Liver (tissue), 9 donors: Measurements from ENCODE around the gene GPR68. TPM values are rescaled to one million over a fixed set of nuclear protein-coding genes. Genes with fewer than 3 reads are reported as not detected.
A peak's percentile ranks its signal among the peaks of the same experiment; 100 is the strongest.

Experiments
- DNase-seq: peaks from one replicate; pipeline ENCODE4 v3.0.0-alpha.2; 2017; ENCODE audit warnings: low spot score
- H3K27ac ChIP-seq, 2 donors: one replicate each; pipeline ENCODE4 v1.7.0; 2013; ENCODE audit warnings: inconsistent platforms in 2 of 2, low read length in 2 of 2, control low read depth in 1 of 2, low read depth in 1 of 2, mild to moderate bottlenecking in 1 of 2
- H3K27me3 ChIP-seq, 4 donors: one replicate each; pipeline versions ENCODE4 v1.6.1 to v1.7.0; 2013; ENCODE audit warnings: low read length in 3 of 4, inconsistent platforms in 1 of 4, mild to moderate bottlenecking in 1 of 4, moderate library complexity in 1 of 4; ENCODE audit not compliant: control insufficient read depth in 4 of 4, insufficient read depth in 4 of 4
- H3K36me3 ChIP-seq, 4 donors: one replicate each; pipeline versions ENCODE4 v1.6.1 to v1.7.0; 2013; ENCODE audit warnings: low read length in 3 of 4, mild to moderate bottlenecking in 3 of 4, low read depth in 1 of 4, moderate library complexity in 1 of 4; ENCODE audit not compliant: control insufficient read depth in 4 of 4, insufficient read depth in 3 of 4
- H3K4me1 ChIP-seq, 4 donors: one replicate each; pipeline versions ENCODE4 v1.6.1 to v1.7.0; 2013; ENCODE audit warnings: low read length in 3 of 4, mild to moderate bottlenecking in 3 of 4, moderate library complexity in 1 of 4; ENCODE audit not compliant: control insufficient read depth in 4 of 4, insufficient read depth in 4 of 4
- H3K4me3 ChIP-seq, 3 donors: one replicate each; pipeline versions ENCODE4 v1.6.1 to v1.7.0; 2013; ENCODE audit warnings: low read length in 3 of 3, control low read depth in 1 of 3, low read depth in 1 of 3, mild to moderate bottlenecking in 1 of 3
- H3K9ac ChIP-seq, 2 donors: one replicate each; pipeline ENCODE4 v1.7.0; 2013; ENCODE audit warnings: low read length in 2 of 2, mild to moderate bottlenecking in 2 of 2, moderate library complexity in 2 of 2, control low read depth in 1 of 2, low read depth in 1 of 2
- H3K9me3 ChIP-seq, 4 donors: one replicate each; pipeline versions ENCODE4 v1.6.1 to v1.7.0; 2013; ENCODE audit warnings: low read length in 3 of 4; ENCODE audit not compliant: control insufficient read depth in 4 of 4
- EGR1 ChIP-seq, 2 donors: IDR thresholded peaks; 2 replicates each; pipeline ENCODE4 v1.6.1; 2016 to 2018; ENCODE audit warnings: antibody characterized with exemption in 2 of 2, low read depth in 2 of 2
- GABPA ChIP-seq, 2 donors: IDR thresholded peaks in 1 of 2; conservative IDR thresholded peaks in 1 of 2; 2 replicates each; pipeline ENCODE4 v1.6.1; 2016; ENCODE audit warnings: antibody characterized with exemption in 2 of 2, mild to moderate bottlenecking in 1 of 2, moderate library complexity in 1 of 2
- HNF4A ChIP-seq, 2 donors: conservative IDR thresholded peaks; 2 replicates each; pipeline ENCODE4 v1.6.1; 2016; ENCODE audit warnings: antibody characterized with exemption in 2 of 2, mild to moderate bottlenecking in 2 of 2
- HNF4G ChIP-seq: IDR thresholded peaks from 2 replicates; pipeline ENCODE4 v1.6.1; 2016; ENCODE audit warnings: antibody characterized with exemption
- JUND ChIP-seq, 2 donors: IDR thresholded peaks; 2 replicates each; pipeline ENCODE4 v1.6.1; 2016; ENCODE audit warnings: antibody characterized with exemption in 2 of 2
- RAD21 ChIP-seq, 2 donors: IDR thresholded peaks; 2 replicates each; pipeline ENCODE4 v1.6.1; 2016; ENCODE audit warnings: antibody characterized with exemption in 2 of 2, mild to moderate bottlenecking in 2 of 2
- RXRA ChIP-seq, 2 donors: IDR thresholded peaks; 2 replicates each; pipeline ENCODE4 v1.6.1; 2017 to 2018; ENCODE audit warnings: antibody characterized with exemption in 2 of 2, mild to moderate bottlenecking in 1 of 2
- SP1 ChIP-seq: IDR thresholded peaks from 2 replicates; pipeline ENCODE4 v1.6.1; 2018; ENCODE audit warnings: antibody characterized with exemption, mild to moderate bottlenecking
- YY1 ChIP-seq: IDR thresholded peaks from 2 replicates; pipeline ENCODE4 v1.6.1; 2016; ENCODE audit warnings: antibody characterized with exemption, mild to moderate bottlenecking
- ZBTB33 ChIP-seq: IDR thresholded peaks from 2 replicates; pipeline ENCODE4 v1.6.1; 2016; ENCODE audit warnings: antibody characterized with exemption
- WGBS: extraction: QIAGEN DNeasy Blood & Tissue Kit; methylation state at CpG from one replicate; pipeline ENCODE4 v1.1.7; 2013; 5-methylcytosine and 5-hydroxymethylcytosine counted together
- polyA plus RNA-seq, 2 donors: library from polyadenylated mRNA; stranded (reverse) in 1 of 2; unstranded in 1 of 2; fragments of 200-250 nt in 1 of 2; fragments of >200 nt in 1 of 2; fragmentation: Nextera tagmentation in 1 of 2; extraction: Ambion mirVana in 1 of 2; gene quantifications; one replicate each; pipeline versions ENCODE4 v1.2.1 to v1.2.3, GENCODE V29; 2013 to 2015
- total RNA-seq, 2 donors: library from RNA; depleted of rRNA; stranded (reverse); fragments of >200 nt; gene quantifications; one replicate each; pipeline ENCODE4 v1.2.3, GENCODE V29; 2014
- TF ChIP-seq, protein P1 (sequence below): fragments of 150-350 bp; IDR thresholded peaks from 2 replicates; pipeline ENCODE4 v1.5.1; 2017; ENCODE audit warnings: improper control_type of control experiment, low read depth, low read length; ENCODE audit not compliant: missing input control
- TF ChIP-seq, protein P2 (sequence below): IDR thresholded peaks from 2 replicates; pipeline ENCODE4 v1.6.1; 2016; ENCODE audit warnings: antibody characterized with exemption
- TF ChIP-seq, protein P3 (sequence below): IDR thresholded peaks from 2 replicates; pipeline ENCODE4 v1.6.1; 2016; ENCODE audit warnings: antibody characterized with exemption
- donor health status: healthy.
- donor health status: healthy.
- donor health status: healthy.
- donor health status: healthy.
- donor health status: healthy.

GPR68 gene
- total and polyA plus RNA-seq, 4 donors = 0.17 to 0.37 (median 0.33) TPM; not detected in 1

GRCh38 chr14:91264151-91265150, 19.9 kb upstream of the GPR68 start:
- WGBS = 10% methylated on average over 69 of the region's 69 CpGs
- no peak for DNase-seq
- H3K4me1 ChIP-seq = peaks cover 0 to 9% (median 3%) of the 10 kb centered on the region in 4 donors
- H3K9me3 ChIP-seq = no peaks in the 10 kb centered on the region
- H3K9ac ChIP-seq = no peak overlapping the region
- H3K36me3 ChIP-seq = no peaks in the 10 kb centered on the region
- no peaks in the 10 kb centered on the region for H3K27me3 ChIP-seq
- peak overlapping the region in 2 of 3 donors; percentile 53 to 54 for H3K4me3 ChIP-seq
- no peak overlapping the region for H3K27ac ChIP-seq
- TF ChIP-seq GABPA (IDR thresholded peaks at IDR 0.05 in 1 of 2, conservative IDR thresholded peaks at IDR 0.05 in 1 of 2) (no peak), HNF4A (conservative IDR thresholded peaks at IDR 0.05) (no peak), RXRA (IDR thresholded peaks at IDR 0.05) (no peak), JUND (IDR thresholded peaks at IDR 0.05) (no peak), RAD21 (IDR thresholded peaks at IDR 0.05) (no peak), YY1 (no peak)
- TF ChIP-seq, protein P1, sequence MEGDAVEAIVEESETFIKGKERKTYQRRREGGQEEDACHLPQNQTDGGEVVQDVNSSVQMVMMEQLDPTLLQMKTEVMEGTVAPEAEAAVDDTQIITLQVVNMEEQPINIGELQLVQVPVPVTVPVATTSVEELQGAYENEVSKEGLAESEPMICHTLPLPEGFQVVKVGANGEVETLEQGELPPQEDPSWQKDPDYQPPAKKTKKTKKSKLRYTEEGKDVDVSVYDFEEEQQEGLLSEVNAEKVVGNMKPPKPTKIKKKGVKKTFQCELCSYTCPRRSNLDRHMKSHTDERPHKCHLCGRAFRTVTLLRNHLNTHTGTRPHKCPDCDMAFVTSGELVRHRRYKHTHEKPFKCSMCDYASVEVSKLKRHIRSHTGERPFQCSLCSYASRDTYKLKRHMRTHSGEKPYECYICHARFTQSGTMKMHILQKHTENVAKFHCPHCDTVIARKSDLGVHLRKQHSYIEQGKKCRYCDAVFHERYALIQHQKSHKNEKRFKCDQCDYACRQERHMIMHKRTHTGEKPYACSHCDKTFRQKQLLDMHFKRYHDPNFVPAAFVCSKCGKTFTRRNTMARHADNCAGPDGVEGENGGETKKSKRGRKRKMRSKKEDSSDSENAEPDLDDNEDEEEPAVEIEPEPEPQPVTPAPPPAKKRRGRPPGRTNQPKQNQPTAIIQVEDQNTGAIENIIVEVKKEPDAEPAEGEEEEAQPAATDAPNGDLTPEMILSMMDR = no peak

GRCh38 chr14:91263329-91263728, 18.8 kb upstream of the GPR68 start:
- TF ChIP-seq ZBTB33 (no peak), SP1 (no peak), HNF4G (no peak), GABPA (IDR thresholded peaks at IDR 0.05 in 1 of 2, conservative IDR thresholded peaks at IDR 0.05 in 1 of 2) (no peak), EGR1 (IDR thresholded peaks at IDR 0.05; ENCODE audit: low read depth in 2 of 2) (no peak), HNF4A (conservative IDR thresholded peaks at IDR 0.05) (no peak), YY1 (no peak)
- TF ChIP-seq, protein P2, sequence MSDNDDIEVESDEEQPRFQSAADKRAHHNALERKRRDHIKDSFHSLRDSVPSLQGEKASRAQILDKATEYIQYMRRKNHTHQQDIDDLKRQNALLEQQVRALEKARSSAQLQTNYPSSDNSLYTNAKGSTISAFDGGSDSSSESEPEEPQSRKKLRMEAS = no peak
- TF ChIP-seq, protein P3, sequence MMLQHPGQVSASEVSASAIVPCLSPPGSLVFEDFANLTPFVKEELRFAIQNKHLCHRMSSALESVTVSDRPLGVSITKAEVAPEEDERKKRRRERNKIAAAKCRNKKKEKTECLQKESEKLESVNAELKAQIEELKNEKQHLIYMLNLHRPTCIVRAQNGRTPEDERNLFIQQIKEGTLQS = no peak
- H3K9me3 ChIP-seq = no peaks in the 10 kb centered on the region
- no peaks in the 10 kb centered on the region for H3K27me3 ChIP-seq
- no peak overlapping the region for H3K9ac ChIP-seq
- H3K4me1 ChIP-seq = peaks cover 0 to 9% (median 3%) of the 10 kb centered on the region in 4 donors
- no peak overlapping the region for H3K27ac ChIP-seq
- H3K36me3 ChIP-seq = no peaks in the 10 kb centered on the region
- DNase-seq = no peak
- WGBS = 95% methylated on average over 2 of the region's 2 CpGs
- H3K4me3 ChIP-seq = no peak overlapping the region
